HG02588 (cell line): Measurements from ENCODE around the gene GRK7.

ENCODE experiments used
- ATAC-seq: cut with Tn5 transposase; IDR thresholded peaks from one replicate; pipeline ENCODE4 v1.9.1; 2021; ENCODE audit warnings: mild to moderate bottlenecking, moderate library complexity; ENCODE audit not compliant: unreplicated experiment

GRK7 gene, protein sequence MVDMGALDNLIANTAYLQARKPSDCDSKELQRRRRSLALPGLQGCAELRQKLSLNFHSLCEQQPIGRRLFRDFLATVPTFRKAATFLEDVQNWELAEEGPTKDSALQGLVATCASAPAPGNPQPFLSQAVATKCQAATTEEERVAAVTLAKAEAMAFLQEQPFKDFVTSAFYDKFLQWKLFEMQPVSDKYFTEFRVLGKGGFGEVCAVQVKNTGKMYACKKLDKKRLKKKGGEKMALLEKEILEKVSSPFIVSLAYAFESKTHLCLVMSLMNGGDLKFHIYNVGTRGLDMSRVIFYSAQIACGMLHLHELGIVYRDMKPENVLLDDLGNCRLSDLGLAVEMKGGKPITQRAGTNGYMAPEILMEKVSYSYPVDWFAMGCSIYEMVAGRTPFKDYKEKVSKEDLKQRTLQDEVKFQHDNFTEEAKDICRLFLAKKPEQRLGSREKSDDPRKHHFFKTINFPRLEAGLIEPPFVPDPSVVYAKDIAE (N-terminal part only)

DNA sequence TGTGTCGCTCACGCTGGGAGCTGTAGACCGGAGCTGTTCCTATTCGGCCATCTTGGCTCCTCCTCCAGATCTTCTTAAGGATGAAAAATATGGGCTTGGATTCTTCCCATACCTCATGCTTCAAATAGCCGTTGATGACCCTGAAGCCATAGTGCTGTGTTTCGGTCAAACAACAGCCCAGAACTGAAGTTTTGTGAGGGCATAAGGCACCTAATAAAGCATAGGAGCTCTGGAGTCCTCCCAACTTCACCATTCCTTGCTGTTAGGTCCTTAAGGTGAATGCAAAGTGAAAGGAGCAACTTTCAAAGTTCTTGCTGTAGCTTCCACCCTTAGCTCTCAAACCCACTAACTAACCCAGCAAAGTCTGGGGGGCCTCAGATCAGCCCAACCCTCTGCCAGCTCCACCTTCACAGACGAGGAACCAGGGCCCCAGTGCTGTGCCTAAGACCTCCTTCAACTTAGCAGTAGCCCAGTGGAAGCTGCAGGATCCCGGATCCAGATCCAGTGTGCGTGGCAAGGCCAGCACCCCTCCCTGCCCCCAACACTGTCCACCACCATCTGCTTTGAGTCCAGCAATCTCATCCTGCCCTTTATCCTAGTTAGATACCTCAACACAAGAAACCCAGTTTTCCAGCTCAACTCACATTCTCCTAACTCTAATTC lies at the start of gene GRK7:
TSS of gene GRK7 (plus strand) at position 321 of the 663 bp plus-strand sequence. CDS start 14,877 bp downstream, outside the sequence.
- ATAC-seq, result no peak

GRCh38 chr3:141714671-141715070 lies 48.5 kb upstream of the GRK7 start:
- no peak for ATAC-seq

DNA sequence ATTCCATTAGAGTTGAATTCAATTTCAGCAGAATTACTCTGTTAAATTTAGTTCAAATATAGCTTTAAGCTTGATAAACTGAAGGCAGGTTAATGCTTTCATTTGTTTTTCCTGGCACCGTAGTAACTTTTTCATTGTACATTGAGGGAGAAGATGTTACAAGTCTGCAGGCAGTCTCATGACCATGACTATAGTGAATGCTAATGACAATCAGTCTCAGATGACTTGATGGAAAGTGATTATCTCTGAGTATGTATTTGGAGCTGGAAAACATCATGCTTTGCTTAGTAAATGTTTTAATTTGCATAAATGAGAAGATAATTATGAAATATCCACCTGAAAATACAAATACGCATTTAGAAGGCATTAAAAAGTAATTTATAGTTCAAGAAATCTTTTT lies 41.1 kb upstream of the GRK7 start:
- ATAC-seq, result no peak

DNA sequence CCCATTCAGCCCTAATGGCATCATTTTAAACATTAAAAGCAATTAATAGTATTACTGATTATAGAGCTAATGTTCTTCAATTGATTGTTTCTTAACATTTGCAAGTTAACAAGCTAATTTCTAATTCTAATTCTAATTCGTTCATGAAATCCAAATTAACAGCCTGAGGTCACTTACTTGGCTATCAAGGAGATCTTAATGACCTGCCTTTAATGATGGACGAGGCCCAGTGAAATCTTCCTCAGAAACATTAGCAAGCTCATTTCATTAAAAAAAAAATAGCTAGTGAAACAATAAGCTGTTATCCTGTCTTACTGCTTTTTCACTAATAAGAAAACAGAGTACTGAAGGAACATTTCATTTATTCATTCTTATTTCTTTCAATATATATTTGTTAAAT lies 40.6 kb upstream of the GRK7 start:
- ATAC-seq, result no peak

DNA sequence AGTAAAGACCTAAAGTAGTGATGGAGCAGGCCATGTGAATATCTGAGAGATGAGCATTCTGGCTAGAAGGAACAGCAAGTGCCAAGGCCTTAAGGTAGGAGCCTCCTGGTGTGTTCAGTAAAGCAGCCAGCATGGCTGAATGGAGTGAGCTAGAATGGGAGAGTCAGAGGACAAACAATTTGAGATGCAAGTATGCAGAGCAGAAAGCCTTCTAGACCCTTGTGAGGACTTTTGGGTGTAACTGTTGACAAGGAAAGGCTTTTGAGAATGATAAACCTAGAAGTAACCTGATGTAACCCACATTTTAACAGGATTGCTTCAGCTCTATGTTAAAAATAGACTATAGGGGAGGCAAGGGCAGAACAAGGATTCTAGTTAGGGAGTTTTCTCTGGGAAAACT lies 40.0 kb upstream of the GRK7 start:
- ATAC-seq, result no peak

- no peak for ATAC-seq
These were observed 39.0 kb upstream of the GRK7 start for GRCh38 chr3:141724186-141724585.

GRCh38 chr3:141725036-141725435 lies 38.2 kb upstream of the GRK7 start:
- ATAC-seq, result no peak

- no peak for ATAC-seq
These were observed 36.7 kb upstream of the GRK7 start for GRCh38 chr3:141726483-141726882.

DNA sequence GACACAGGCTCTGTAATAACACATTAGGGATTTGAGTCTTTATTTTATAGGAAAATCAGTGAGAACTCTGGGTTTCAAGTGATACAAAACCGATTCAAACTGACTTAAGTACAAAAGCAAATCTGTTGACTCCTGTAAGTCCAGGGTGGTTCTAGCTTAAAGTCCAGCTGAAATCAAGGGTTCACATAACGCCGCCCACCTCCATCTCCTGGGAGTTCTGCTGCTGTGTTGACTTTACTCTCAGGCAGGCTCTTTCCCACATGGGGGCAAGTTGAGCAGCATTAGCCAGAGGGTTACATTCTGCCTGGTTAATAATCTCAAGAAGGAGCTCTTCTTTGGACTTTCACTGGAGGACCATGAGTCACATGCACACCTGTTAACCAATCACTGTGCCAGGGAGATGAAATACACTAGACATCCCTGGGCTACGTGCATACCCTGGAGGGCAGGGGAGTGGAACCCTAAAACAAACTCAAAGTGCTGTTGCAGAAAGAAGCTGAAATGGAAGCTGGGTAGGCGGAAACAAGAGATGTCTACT lies 34.8 kb upstream of the GRK7 start:
- ATAC-seq, result no peak

DNA sequence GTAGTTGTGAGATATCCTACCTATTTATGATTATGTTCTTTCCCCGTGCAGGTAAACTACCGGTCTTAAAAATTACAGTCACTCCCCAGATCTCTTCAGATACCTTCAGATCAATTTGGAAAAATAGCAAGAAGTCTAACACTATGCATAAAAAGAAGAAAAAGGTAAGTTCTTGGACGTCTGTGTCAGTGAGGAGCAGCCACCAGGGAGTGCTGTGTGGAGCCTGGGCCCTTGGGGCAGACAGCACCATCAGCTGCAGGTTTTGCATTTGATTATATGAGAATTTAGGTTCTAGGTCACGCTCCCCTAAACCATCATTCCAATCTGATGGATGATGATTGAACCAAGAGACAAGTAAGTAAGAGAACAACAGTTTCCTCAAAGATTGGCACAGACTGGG lies 34.0 kb upstream of the GRK7 start:
- ATAC-seq, result no peak

DNA sequence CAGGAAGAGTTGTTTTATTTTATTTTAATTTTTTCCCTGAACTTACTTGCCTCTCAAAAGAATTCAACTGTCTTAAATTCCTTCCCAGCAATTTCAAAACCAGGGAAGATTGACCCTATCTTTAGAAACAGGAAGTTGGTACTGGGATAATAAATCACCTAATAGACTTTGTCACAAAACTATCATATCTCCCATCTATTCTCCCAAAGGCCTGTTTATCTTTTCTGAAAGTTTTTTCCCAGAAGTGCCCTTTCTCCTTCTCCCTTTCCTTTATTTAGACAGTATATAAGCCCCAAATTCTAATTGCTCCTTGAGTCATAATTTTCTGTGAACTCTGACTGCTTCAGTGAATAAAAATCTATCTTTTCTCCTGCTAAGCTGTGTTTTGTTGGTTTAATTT lies 28.0 kb upstream of the GRK7 start:
- ATAC-seq, result no peak

- no peak for ATAC-seq
These were observed 27.3 kb upstream of the GRK7 start for GRCh38 chr3:141735770-141736465.

GRCh38 chr3:141737093-141737492 lies 26.1 kb upstream of the GRK7 start:
- ATAC-seq, result no peak

- no peak for ATAC-seq
These were observed 25.6 kb upstream of the GRK7 start for GRCh38 chr3:141737678-141738021.

- peak; percentile 92 for ATAC-seq
These were observed 25.0 kb upstream of the GRK7 start, which contains the start of gene RNF7 for GRCh38 chr3:141738022-141738890. RNF7 (plus strand) TSS chr3:141738298; CDS start chr3:141738342, 44 bp downstream.

- peak; percentile 0 for ATAC-seq
These were observed 24.3 kb upstream of the GRK7 start for GRCh38 chr3:141738891-141739363.

GRCh38 chr3:141739731-141740130 lies 23.5 kb upstream of the GRK7 start:
- no peak for ATAC-seq

GRCh38 chr3:141740349-141740748 lies 22.9 kb upstream of the GRK7 start:
- no peak for ATAC-seq

- no peak for ATAC-seq
These were observed 19.9 kb upstream of the GRK7 start for GRCh38 chr3:141743305-141743704.

DNA sequence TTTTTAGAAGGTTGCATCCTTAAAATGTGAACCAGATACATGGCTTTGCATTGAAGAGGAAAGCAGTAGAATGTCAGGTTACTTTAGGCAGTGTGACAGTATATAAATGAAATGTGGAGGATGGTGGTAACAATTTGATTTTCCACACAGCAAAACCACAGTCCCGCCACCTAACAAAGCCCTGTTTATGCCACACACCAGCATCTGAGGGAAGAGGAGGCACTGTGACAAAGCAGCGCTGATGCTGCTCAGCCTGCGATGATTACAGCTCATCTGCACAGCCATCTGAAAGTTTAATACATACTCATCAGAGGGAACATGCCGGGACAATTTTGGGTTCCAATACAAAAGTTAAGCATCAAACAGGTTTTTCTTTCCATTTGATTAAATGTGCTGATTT lies 16.2 kb upstream of the GRK7 start:
- no peak for ATAC-seq
